NCI-H1417 (cell line): Measurements from ENCODE around the gene FOXO1.
"Not testable (repeated sequence)": the region's sequence is repeated elsewhere in the genome, so short reads cannot be mapped to it uniquely, and the experiment has no call there.

Experiments
- DNase-seq, 3 experiments: peaks; one replicate each; lab custom pipeline; 2025; lab: John Stamatoyannopoulos, UW

Gene FOXO1

DNA sequence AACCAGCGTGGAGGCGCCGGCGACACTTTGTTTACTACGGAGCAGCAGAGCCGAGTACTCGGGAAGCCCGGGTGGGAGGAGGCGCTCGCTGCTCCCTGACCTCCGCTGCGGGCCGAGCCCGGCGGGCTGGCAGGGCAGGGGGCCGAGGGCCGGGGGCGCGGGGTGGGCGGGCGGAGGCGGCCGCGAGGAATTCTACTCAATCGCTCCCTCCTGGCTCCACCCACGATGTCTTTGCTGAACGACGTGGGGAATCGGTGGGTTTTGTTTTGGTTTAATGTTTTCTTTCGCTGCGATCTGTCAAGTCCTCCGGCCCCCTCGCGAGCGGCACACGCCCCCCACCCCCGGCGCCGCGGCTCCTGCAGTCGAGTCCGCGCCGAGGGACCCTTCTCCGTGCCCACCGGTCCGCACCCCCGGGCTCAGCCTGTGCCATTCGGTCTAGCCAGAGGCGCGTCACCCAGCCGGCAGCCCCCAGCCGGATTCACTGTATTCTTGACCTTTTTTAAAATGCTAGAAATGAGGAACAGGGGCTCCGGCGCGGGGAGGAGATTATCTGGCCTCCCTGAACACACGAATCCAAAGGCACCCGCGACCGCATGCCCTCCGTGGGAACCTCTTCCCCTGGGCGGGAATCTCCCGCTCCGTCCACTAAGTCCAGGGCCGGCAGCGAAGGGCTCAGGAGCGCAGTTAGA lies 636 bp upstream of the FOXO1 start:
- DNase-seq = peak in 1 of 3 experiments; percentile 58

DNA sequence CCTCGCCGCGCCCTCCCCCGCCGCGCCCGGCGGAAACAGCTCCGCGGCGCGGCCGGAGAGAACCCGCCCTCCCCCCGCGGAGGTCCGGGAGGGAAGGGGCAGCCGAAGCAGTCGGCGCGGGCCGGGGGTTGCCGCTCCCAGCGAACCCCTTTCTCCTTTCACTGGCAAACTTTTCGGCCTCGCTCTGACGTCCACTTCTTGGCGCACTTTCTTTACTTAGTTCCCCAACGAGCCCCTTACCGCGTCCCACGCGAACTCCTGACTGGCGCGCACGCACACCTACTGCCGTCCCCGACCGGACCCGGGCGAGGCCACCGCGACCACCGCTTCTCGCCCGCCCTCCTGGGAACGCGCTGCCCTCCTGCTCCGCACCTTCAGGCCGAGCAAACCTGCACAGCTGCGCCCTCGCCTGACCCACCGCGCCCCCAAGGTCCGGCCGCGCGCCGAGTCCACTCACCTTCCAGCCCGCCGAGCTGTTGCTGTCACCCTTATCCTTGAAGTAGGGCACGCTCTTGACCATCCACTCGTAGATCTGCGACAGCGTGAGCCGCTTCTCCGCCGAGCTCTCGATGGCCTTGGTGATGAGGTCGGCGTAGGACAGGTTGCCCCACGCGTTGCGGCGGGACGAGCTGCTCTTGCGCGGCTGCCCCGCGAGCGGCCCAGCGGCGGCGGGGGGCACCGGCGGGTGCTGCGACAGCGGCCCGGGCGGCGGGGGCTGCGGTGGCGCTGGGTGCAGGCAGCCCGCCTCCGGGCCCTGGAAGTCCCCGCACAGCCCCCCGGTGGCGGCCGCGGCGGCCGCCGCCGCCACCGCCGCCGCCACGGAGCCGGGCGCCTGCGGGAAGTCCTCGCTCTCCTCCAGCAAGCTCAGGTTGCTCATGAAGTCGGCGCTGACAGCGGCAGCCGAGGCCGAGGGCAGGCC lies 1.1 kb downstream of the FOXO1 start:
- peak; percentile 32 to 70 (median 42) for DNase-seq

DNA sequence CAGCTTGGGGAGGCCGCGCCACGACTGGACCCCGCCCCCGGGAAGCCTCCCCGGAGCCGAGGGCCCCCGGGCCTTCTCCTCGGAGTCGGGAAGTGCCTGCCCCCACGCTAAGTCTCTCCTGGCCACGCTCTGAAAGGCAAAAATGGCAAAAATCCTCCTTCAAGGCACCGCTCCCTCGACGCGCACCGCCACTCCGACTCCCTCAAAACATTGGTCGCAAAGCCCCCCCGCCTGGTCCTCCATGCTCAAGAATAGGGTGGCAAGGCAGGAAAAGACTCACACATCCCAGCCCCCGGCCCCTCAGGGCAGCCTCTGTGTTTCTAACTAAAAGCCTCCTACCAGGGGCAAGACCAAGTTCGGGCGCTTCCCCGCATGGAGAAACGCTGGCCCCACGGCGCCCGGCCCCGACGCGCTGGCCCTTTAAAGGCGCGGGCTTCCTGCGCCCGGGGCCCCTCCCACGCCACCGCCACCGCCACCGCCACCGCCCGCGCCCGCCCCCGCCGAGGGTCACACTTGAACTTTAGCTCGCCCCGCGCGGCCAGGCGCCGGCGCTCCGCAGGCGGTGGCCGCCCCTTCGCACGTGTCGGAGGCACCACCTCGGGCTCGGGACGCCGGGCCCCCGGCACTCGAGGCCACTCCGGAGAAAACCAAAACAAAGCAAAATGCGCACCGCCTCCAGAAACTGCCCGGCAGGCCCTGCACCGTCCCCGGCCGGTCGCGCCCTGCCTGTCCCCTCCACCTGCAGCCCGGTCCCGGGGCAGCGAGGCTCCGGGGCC lies 1.9 kb downstream of the FOXO1 start:
- peak; percentile 13 to 41 (median 39) for DNase-seq

DNA sequence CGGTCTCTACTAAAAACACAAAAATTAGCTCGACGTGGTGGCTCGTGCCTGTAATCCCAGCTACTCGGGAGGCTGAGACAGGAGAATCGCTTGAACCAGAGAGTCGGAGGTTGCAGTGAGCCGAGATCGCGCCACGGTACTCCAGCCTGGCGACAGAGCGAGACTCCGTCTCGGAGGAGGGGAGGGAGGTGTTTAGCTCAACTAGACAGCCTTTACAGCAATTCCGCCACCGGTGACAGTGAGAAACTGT lies 2.4 kb downstream of the FOXO1 start:
- DNase-seq = not testable (repeated sequence)

DNA sequence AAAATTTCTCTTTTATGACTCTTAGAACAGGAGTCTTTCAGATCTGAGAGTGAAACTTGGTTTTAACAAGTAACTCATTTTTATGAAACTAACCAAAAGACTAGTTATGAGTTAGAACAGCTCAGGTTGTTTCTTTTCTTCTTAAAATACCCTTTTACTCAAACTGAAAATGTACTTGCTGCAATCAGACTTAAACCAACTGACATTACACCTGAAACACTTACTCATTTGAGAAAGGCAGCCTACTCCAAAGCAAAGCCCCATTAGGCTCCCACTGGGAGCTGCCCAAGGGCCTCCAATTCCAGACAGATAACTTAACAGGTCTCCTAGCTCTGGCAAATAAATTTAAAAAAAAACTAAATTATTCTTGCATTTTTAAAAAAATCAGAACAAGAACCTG lies 3.6 kb downstream of the FOXO1 start:
- DNase-seq = peak in 1 of 3 experiments; percentile 7

DNA sequence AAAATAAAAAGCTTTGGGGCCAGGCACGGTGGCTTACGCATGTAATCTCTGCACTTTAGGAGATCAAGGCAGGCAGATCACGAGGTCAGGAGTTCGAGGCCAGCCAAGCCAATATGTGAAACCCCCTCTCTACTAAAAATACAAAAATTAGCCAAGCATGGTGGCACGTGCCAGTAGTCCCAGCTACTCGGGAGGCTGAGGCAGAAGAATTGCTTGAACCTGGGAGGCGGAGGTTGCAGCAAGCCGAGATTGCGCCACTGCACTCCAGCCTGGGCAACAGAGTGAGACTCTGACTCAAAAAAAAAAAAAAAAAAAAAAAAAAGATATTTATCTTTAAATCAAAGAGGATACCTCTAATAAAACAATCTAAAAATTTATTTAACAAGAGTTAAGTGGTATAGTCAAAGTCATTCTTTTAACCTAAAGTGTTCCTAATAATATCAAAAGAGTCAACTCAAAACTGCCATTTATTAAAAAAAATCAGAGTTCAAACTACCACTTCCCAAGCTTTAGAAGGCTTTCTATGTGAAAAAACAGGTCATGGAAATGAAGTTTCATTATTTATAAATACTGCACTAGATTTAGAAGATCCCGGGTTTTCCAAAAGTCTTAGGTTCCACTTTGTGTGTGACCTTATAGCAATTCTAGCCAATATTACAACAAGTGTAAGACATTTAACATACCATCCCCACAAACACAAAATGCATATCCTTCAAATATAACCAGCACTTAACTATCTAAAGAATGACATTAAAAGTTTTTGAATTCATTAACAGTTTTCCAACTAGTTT lies 4.4 kb downstream of the FOXO1 start:
- DNase-seq = no peak

DNA sequence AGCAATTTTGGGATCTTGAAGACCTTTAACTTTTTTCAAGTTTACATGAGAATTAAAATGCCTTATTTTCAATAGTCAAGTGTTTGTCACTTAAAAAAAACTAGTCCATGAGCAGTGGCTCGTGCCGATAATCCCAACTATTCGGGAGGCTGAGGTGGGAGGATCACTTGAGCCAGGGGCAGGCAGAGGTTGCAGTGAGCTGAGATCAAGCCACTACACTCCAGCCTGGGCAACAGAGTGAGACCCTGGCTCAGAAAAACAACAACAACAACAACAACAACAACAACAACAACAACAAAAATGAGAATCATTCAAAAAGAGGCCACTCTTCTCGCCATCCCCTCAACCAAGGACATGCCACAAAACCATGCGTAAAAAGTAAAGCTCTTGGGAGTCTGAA lies 5.7 kb downstream of the FOXO1 start:
- DNase-seq = no peak

DNA sequence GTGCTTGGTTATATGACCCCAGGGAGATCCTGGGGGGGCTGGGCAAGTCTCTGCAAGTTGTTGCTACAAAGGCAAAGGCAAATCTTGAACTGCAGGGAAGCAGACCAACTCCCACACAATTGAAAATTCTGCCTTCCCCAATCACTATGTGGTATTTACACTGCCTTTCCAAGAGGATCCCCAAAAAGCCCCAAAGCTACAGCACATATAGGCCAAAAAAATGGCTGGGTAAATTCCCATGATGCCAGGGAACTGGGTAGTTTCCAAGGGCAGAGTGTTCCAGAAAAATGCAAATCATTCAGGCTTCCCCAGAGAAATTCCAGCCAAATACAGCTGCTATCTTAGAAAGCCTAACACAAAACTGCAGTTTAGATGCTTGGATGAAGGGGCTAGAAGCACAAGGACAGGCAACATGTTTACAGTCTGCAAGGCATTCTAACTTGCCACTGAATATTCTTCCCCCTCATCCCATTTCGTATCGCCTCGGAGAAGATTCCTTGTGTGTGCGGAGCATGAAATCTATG lies 6.2 kb downstream of the FOXO1 start:
- no peak for DNase-seq

DNA sequence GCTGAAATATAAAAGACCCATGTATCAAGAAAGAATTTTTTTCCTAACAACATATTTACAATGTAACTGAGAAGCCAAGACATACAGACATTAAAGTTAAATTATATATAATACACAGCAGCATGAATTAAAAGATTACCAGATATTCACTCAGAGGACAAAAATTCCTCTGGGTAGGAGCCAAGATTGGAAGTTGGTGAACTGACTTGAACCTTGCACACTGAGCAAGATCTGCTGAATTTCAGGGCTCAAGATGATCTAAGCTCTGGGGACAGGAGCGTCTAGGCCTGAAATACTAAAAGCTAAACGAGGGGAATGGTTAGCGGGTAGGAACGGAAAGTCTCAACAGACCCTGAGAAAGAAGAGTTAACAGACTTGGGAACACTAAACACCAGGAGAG lies 8.5 kb downstream of the FOXO1 start:
- no peak for DNase-seq

DNA sequence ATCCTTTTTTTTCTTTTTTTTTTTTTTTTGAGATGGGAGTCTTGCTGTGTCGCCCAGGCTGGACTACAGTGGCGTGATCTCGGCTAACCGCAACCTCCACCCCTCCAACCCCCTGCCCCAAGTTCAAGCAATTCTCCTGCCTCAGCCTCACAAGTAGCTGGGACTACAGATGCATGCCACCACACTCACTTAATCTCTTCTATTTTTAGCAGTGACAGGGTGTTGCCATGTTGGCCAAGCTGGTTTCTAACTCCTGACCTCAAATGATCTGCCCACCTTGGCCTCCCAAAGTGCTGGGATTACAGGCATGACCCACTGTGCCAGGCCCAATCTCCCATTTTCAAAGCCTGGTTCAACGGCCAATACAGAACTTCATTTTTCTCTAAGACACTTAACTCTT lies 9.1 kb downstream of the FOXO1 start:
- DNase-seq = no peak

DNA sequence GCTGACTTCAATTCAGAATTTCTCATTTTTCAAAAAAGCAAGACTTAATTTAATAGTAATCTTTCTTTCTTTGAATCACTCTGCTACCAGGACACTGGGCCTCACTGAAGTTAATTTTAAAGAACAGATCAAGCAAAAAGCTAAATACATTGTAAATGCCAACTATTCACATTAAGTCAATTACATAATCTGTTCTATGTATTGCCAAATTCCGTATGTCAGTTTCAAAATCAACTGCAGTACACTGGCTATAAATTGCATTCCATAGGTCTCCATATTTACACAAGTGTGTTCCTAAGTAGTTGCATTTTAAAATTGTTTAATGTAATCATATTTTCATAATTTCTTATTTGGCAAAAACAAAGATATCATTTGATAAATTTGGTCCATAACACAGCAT lies 10.1 kb downstream of the FOXO1 start:
- no peak for DNase-seq

DNA sequence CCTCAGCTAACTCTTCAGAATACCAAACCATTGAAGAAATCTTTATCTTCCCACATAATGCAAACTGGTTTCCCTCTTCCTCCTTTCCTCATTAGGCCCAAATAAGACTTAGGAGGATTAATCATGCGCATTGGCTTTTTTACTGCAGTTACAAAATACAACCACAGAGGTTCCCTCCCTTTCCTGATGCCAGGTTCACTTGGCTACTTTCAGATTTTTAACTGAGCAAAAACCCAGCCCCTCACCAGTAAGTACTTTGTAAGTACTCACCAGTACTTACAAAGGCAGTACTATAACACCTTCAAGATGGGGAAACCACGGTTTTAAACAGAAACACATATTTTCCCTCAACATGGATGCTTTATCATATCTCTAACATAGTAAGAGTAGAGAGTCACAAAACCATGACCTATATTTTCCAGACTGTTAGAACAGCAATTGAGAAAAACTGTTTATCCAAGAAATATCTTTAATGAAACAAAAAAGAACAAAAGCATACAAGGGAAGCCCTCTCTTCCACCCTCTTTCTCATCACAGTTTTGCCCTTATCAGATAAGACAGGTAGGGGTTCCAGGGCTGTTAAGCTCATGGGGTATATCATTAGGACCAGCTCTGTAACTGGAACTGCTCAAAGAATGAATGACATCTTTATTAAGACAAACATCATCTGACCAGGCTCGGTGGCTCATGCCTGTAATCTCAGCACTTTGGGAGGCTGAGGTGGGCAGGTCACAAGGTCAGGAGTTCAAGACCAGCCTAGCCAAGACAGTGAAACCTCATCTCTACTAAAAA lies 12.7 kb downstream of the FOXO1 start:
- DNase-seq = no peak

DNA sequence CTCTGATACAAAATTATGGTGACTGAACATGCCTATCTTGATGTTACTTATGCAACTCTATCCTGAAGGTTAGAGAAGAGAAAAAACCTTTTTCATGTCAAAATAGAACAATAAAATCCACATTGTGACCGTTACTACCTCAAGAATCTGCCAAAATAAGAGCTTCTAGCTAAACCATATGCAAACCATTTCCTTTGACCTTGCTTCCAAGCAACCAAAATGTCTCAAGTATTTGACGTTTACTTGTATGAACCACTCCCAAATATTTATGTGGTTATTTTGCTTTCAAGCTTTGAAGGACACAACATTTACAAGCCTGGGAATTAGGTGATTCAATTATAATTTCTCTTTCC lies 13.9 kb downstream of the FOXO1 start:
- no peak for DNase-seq

DNA sequence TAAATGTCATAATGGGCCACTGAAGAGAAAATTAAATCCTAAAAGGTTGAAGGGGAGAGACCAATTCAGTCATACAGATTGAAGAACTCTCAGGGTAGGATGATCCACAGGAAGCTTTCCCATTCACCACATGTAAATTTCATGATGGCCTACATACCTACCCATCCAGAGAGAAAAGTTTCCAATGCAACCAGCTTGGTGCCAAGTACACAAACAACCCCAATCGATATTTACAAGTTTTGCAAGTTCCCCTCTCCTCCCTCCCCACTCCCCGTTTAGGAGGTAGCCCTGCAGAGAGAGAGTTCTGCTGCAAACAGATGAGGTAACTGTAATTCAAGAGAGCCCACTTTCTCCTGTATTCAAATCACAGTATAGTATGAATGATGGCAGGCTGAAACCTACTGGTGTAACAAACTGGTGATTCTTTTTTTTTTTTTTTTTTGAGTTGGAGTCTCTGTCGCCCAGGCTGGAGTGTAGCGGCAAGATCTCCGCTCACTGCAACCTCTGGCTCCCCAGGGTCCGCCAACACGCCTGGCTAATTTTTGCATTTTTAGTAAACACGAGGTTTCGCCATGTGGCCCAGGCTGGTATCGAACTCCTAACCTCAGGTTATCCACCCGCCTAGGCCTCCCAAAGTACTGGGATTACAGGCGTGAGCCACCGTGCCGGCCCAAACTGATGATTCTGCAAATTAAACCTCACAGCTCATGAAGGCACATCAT lies 14.4 kb downstream of the FOXO1 start:
- DNase-seq = no peak

DNA sequence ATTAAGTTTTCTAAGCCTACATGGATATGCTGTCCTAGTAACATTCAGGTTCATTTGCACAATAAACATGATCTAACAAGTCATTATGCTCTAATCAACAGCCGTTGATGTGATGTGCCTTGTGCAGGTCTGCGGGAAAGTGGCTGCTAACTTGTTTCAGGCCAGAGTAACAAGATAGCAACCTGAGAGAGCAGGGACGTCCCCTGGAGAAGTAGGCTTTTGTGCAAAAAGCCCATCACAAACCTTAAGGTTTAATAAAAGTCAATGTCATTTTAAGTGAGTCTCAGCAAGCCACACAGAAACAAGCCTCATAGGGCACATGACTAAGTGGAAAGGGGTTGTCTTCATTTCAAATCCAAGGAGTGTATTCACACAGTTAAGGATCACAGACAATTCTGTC lies 17.6 kb downstream of the FOXO1 start:
- DNase-seq = no peak

DNA sequence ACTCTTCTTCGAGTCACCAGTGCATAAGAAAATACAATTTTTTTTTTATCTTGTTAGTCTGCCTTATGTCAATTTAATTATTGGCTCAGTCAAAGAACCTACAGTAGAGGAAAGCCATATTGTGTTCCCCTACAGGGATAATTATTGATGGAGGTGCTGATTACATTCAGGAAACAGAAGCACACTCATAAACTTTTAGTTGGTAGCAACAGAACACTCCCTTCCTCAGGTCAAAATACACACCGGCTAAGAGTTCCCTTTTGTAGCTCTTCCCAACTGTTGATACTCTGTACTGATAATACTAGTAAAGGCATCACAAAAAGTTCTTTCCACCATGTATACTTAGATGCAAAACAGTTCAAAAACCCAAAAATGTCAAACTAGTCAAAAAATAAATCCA lies 18.4 kb downstream of the FOXO1 start:
- peak in 1 of 3 experiments; percentile 33 for DNase-seq

DNA sequence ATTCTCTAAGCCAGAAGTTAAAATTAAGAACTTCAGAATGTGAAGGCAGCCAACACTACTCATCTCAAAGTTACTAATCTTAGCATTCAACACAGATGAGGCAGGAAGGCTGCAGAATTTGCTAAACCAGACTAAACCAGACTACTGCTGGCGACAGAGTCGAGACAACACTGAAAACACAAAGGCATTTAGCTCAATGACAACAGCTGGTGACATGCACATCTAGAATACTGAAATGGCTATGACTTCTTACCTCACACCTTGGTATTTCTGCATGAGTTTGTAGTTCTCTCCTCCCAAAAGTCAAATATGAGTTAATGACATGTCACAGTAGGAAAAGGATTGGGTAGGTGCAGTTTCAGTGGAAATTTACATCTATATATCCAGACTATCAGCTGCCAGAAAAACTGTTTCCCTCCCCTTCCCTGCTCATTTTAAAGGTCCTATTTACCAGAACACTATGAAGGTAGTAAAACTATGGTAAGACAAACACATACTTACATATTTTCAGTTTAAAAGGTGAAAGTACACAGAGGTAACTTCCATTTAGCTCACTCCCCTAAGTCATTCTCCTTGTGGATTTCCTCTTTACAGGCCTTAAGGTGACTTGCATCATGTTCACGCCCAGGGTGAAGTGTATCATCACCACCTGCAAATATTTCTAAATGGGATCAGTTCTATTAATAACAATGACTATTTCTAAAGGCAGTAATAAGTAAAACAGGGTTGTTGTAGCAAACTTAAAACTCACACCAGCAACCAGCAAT lies 21.4 kb downstream of the FOXO1 start:
- DNase-seq = no peak

DNA sequence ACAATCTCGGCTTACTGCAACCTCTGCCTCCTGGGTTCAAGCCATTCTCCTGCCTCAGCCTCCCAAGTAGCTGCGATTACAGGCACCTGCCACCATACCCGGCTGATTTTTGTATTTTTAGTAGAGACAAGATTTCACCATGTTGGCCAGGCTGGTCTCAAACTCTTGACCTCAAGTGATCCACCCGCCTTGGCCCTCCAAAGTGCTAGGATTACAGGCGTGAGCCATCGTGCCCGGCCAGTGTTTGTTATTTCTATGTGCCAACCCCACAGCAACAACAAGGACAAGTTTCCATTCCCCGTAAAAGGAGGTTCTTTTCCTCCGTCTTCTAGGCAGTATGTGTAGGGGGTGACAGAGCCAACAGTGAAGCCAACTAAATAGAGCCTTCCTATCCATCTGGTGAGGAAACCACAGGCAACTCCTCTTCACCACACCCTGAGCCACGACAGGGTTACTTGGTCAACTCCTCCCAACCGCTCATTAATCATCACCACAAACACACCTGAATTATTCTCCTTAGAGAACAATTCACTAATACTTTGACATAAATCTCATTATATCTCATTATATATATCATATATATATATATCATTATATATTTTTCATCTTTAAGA lies 25.5 kb downstream of the FOXO1 start:
- DNase-seq = no peak

DNA sequence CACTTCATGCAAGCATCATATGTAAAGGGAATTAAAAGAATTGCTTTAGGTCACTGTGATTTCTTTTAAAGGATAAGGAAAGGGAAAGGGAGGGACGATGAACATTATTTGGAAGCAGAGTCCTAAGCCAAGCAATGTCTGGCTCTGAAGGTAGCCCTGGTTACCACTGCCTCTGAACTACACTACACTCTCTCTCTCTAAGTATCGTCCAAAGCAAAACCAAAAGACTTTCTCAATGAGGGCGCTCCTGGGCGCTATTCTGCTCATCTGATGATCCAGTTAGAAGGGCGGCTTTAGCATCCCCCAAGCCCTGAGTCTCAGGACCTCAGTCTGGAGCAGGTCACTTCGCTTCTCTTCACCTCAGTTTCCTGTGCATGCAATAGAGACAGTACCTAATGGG lies 26.2 kb downstream of the FOXO1 start:
- DNase-seq = no peak
